ENCODE data around the gene CCDC197.

CCDC197 gene

DNA sequence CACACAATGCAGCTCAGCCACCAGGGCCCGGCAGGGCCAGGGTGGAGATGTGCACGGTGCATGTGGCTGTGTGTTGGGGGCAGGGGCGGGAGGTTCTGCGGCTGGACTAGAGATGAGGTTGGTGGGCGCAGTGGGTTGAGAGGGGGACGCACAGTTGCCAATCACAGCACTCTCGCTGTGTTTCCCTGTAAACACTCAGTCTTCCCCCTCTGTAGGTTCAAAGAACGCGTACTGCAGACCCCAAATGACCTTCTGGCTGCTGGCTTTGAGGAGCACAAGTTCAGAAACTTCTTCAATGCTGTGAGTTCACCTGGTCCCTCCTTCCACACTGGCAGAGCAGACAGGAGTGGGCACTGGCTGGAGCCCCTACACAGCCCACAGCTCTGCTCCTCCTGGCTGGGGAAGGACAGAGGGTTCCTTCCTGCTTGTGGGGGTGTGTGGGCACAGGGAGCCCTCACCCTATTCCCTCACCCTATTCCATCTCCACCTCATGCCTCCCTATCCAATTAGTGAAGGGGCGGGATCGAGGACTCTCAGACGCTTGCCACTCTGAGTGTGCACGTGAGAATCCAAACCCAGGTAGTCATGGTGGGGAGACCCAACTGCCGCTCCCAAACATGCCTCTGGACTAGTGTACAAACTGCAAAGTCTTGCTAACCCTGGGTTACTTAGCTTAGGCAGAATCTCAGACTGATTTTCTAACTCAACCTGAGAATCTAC is 46.8 kb downstream of the CCDC197 start:
- Mint-ChIP-seq H3K27me3 (no peaks in the 10 kb centered on the region), H3K4me1 (no peaks in the 10 kb centered on the region), H3K9me3 (no peaks in the 10 kb centered on the region), H3K4me3 (no peak overlapping the region), H3K27ac (peak overlapping the region in 1 of 2 donors; percentile 36)
- DNase-seq: no peak
- ATAC-seq: peak; percentile 4

DNA sequence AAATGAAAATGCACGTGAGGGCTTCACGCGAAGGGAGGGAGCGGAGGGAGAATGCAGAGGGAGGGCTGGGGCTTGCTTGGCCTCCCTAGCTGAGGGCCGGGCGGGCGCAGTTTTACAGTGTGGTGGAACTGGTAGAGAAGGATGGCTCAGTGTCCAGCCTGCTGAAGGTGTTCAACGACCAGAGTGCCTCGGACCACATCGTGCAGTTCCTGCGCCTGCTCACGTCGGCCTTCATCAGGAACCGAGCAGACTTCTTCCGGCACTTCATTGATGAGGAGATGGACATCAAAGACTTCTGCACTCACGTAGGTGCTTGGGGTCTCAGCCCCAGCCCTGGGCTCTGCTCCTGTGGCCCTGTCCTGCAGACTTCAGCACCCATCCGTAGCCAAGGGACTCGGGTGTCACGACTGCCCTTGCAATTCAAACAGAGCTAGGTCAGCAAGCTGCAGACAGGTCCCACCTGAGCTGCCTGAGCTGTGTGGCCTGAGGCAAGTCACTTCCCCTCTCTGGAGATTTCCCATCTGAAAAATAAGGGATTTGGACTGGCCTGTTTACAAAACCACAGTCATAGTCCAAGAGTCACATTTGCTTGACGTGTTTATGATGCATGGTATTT is 47.5 kb downstream of the CCDC197 start:
- no peak overlapping the region for H3K27ac Mint-ChIP-seq

DNA sequence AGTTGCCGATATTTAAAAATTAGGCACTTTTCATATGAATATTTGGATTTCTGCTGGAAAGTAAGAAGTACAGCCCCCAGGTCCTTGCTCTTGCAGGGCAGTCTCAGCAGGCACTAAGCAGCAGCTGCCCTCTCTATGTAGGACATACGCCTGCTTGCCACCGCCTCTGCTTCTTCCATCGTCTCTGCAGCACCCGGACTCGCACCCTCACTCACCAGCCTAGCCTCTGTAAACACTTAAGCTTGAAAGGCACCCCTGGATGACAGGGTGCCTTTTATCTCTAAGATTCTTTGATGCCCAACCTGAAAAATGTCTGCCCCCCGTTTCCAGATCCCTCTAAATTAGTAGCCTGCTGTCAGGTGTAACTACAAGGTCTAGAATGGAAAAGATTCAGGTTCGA is 48.0 kb downstream of the CCDC197 start:
- H3K27ac Mint-ChIP-seq: no peak overlapping the region
- no peaks in the 10 kb centered on the region for H3K27me3 Mint-ChIP-seq
- H3K4me3 Mint-ChIP-seq: no peak overlapping the region
- H3K4me1 Mint-ChIP-seq: no peaks in the 10 kb centered on the region
- DNase-seq: no peak
- H3K9me3 Mint-ChIP-seq: no peaks in the 10 kb centered on the region
- no peak for ATAC-seq

More for the DNA sequence above, 47.5 kb downstream of the CCDC197 start:
- no peaks in the 10 kb centered on the region for H3K4me1 Mint-ChIP-seq
- H3K27me3 Mint-ChIP-seq: no peaks in the 10 kb centered on the region
- no peaks in the 10 kb centered on the region for H3K9me3 Mint-ChIP-seq
- ATAC-seq (no peak), DNase-seq (no peak)
- no peak overlapping the region for H3K4me3 Mint-ChIP-seq

DNA sequence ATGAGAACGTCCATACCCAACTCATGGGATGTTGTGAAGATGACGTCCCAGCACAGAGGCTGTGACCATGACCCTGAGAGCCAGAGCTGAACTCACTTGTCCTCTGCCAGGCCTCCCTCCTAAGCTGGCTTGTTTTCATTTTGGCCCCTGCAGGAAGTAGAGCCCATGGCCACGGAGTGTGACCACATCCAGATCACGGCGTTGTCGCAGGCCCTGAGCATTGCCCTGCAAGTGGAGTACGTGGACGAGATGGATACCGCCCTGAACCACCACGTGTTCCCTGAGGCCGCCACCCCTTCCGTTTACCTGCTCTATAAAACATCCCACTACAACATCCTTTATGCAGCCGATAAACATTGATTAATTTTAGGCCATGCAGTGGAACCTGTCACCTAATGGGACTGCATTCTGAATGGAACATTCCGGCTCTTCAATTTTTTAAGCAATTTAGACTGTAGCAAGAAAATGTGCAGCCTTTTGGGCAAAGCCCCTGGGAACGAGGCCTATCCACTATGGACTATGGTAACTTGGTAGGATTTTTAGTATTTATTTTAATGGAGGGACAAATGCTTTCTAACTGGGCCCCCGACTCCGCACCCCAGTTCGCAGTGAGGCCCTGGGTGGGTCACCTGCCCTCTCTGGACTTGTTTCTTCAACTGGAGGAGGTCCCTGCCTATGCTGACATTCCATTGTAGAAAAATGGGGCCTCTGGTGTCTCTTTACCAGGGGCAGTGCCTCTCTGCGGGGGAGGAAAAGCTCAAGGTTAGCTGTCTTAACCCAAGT is 48.7 kb downstream of the CCDC197 start:
- Mint-ChIP-seq H3K27ac (peak overlapping the region in 1 of 2 donors; percentile 48), H3K9me3 (no peaks in the 10 kb centered on the region), H3K27me3 (no peaks in the 10 kb centered on the region), H3K4me3 (no peak overlapping the region), H3K4me1 (no peaks in the 10 kb centered on the region)
- DNase-seq (no peak), ATAC-seq (no peak)

DNA sequence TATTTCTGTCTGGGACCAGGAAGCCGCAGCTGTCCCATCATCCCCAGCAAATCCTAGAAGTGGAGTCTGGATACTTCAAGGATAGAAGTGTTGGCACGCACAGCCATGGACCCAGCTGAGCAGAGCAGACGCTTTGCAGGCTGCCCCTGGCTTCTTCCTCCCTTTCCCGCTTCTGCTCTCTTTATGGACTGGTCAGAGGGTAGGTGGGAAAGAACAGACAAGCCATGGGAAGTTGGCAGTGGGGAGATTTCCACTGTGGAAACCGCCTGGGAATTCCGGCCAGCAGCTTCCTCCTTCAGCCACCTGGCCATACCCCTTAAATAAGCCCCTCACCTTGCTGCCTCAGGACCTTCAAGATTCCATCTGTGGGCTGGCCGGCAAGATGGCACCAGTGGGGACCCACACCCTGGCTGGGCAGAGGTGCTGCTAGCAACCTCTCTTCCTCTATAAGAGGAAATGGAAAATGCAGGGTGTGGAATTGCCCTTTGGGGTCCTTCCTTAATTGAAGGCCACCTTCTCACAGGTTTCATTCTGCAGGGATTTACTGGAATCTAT is 49.7 kb downstream of the CCDC197 start:
- H3K9me3 Mint-ChIP-seq: no peaks in the 10 kb centered on the region
- H3K4me1 Mint-ChIP-seq: no peaks in the 10 kb centered on the region
- DNase-seq: no peak
- no peak for ATAC-seq
- H3K27ac Mint-ChIP-seq: no peak overlapping the region
- H3K4me3 Mint-ChIP-seq: no peak overlapping the region
- no peaks in the 10 kb centered on the region for H3K27me3 Mint-ChIP-seq

DNA sequence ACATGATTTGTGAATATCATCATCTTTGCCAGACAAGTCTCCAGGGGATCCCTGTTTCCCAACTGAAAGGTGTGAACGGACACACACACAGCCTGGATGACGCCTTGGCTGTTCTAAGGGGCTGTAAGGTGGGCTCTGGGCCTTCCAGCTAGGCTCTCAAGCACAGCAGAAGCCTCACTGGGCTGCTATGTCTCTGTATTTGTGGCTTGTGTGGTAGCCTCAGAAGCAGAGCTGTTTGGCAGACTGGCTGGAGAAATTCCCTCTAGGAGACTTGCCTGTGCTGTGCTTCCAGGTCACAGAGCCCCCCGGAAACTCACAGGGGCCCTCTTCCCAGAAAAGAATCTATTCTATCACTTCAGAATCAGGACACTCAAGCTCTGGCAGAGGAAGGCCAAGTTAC is 50.5 kb downstream of the CCDC197 start:
- H3K4me3 Mint-ChIP-seq: no peak overlapping the region
- DNase-seq (no peak), ATAC-seq (no peak)
- H3K27me3 Mint-ChIP-seq: no peaks in the 10 kb centered on the region
- no peaks in the 10 kb centered on the region for H3K9me3 Mint-ChIP-seq
- H3K27ac Mint-ChIP-seq: peak overlapping the region in 1 of 2 donors; percentile 39
- H3K4me1 Mint-ChIP-seq: no peaks in the 10 kb centered on the region

DNA sequence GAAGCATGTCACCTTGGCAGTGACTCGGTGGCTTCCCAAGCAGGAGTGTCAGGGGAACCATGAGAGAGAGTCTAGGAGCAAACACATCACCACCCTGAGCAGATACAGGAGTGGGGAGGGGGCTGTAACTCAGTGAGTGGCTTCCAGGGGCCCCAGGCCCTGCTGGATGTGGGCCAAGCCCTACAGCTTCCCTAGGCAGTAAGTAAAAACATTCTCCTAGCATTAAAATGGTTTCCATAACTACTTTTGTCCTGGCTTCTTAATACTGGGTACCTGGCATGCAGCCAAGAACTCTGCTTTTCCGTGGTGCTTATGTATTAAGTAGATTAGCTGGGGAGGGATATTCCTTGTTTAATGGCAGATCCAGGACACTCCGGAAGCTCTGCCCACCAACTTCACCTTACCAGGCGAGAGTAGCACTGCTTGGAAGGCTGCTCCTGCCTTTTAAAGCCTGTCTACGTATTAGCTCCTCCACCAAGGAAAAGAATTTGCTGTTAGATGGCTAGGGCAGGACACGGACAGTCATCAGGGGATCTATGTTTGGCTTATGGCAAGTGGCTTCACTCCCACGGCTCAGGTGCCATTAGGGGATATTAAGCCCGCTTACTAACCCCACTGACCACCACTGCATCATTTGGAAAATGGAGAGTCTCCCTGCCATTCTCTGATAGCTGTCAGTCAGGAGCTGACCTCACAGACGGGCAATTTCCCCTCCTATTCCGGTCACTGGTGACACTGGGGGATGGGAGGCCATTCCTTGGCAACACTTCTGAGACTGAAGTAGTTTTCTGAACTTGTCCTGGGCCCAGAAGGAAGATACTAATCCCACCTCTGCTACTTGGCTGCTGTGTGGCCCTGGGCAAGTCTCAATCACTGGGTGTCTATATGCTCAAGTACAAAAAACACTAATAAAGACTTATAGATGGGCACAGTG is 51.9 kb downstream of the CCDC197 start:
- H3K27me3 Mint-ChIP-seq: no peaks in the 10 kb centered on the region
- H3K4me3 Mint-ChIP-seq: no peak overlapping the region
- H3K27ac Mint-ChIP-seq: no peak overlapping the region
- no peaks in the 10 kb centered on the region for H3K9me3 Mint-ChIP-seq
- ATAC-seq (no peak), DNase-seq (no peak)
- H3K4me1 Mint-ChIP-seq: peaks cover under 1% of the 10 kb centered on the region

DNA sequence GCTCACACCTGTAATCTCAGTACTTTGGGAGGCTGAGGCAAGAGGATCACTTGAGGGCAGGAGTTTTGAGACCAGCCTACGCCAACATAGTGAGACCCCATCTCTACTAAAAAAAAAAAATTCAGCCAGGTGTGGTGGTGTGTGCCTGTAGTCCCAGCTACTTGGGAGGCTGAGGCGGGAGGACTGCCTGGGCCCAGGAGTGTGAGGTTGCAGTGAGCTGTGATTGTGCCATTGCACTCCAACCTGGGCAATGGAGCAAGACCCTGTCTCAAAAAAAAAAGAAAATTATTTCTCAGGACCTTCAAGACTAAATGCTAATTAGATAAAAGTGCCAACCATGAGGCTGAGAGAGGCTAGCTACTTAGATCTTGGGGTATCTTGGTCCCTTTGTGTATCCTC is 52.5 kb downstream of the CCDC197 start:
- H3K27ac Mint-ChIP-seq: peak overlapping the region in 1 of 2 donors; percentile 85
- ATAC-seq: no peak
- H3K9me3 Mint-ChIP-seq: no peaks in the 10 kb centered on the region

DNA sequence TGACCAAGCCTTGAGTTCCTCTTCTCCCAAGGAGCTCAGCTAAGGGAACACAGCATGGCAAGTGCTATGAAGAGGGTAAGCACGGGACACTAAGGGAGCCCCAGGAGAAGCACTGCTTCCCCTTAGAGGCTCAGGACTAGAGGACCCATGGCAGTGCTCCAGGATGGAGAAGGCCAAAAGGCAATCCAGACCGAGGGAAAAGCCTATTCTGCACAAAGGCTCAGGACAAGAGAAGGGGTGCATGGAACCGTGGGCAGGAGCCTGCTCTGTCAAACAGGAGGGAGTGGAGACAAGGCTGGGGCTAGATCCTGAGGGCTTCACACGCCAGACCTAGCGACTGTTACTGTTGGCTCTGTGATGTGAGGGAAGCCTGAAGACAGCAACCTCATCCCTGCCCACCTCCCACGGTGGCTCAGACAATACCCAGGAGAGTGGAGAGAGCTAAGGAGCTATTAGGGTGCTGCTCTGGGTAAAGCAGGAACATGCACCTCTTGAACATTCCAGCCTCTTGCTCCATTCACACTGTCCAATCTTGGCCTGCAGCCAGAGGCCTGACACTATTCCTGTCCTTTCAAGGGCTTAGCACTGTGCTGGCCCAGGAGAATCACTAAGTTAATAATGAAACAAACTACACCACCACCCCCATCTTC is 53.3 kb downstream of the CCDC197 start:
- ATAC-seq: no peak
- Mint-ChIP-seq H3K4me3 (no peak overlapping the region), H3K27ac (peak overlapping the region; percentile 47 to 85), H3K9me3 (no peaks in the 10 kb centered on the region), H3K27me3 (no peaks in the 10 kb centered on the region), H3K4me1 (peaks cover 7% of the 10 kb centered on the region)
- no peak for DNase-seq

More for the DNA sequence above, 52.5 kb downstream of the CCDC197 start:
- Mint-ChIP-seq H3K4me1 (peaks cover 7% of the 10 kb centered on the region), H3K27me3 (no peaks in the 10 kb centered on the region), H3K4me3 (no peak overlapping the region)
- no peak for DNase-seq

DNA sequence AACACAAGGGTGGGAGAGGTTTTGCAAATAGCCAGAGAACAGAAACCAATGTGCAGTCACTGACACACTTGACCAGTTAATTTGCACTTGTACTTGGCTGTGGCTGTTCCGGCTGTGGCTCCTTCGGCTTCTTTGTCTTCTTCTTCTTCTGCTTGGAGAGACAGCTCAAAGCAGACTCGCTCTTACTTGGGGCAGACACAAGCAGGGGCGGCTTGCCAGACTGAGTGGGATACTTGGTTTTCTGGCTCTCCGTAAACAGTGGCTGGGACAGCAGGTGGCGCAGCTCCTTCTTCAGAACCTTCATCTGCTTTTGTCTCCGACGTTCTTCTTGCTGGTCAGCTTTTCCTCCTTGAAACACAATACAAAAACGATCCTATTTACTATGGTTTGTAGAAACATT is 54.0 kb downstream of the CCDC197 start:
- H3K27ac Mint-ChIP-seq: peak overlapping the region; percentile 32 to 47
- H3K27me3 Mint-ChIP-seq: no peaks in the 10 kb centered on the region
- H3K4me1 Mint-ChIP-seq: peaks cover 9% of the 10 kb centered on the region
- no peak overlapping the region for H3K4me3 Mint-ChIP-seq
- no peak for ATAC-seq
- no peak for DNase-seq
- H3K9me3 Mint-ChIP-seq: no peaks in the 10 kb centered on the region

DNA sequence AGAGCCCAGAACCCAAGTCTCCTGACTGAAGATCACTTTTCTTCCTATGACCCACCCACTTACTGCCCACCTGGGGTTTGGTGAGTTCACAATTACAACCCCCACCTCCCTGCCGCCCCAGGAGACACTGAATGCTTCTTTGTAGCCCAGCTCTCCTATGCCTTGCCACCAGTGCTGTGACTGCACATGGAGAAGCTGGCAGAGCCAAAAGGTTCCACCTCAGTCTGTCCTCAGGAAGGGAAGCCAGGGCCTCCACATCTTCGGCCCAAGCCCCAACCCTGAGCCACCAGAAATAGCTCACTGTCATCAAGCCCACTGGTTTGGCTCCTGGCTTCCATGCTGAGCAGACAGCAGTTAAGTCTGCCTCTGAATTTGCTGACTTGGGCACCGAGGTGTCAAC is 54.7 kb downstream of the CCDC197 start:
- Mint-ChIP-seq H3K4me3 (no peak overlapping the region), H3K27ac (no peak overlapping the region), H3K4me1 (peaks cover 16% of the 10 kb centered on the region), H3K27me3 (no peaks in the 10 kb centered on the region), H3K9me3 (no peaks in the 10 kb centered on the region)
- no peak for ATAC-seq
- DNase-seq: no peak

DNA sequence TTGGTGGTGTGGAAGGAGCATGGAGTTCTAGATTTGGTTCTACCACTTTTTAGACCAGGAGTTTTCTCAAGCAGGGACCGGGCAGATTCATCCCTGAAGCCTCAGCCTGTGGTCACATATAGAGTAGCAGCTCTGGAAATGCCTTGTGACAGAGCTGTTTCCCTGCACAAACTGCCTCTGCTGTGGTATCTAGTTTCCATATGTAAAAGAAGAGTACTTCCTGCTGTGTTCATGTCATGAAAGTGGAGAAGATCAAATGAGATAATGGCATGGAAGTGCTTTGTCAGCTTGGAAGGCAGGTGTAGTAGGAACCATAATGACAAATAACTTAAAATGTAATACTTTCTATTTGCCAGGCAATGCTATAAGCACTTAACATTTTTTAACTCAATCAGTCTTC is 55.1 kb downstream of the CCDC197 start:
- H3K27ac Mint-ChIP-seq: peak overlapping the region in 1 of 2 donors; percentile 7
- H3K27me3 Mint-ChIP-seq: no peaks in the 10 kb centered on the region
- H3K9me3 Mint-ChIP-seq: no peaks in the 10 kb centered on the region
- peaks cover 20% of the 10 kb centered on the region for H3K4me1 Mint-ChIP-seq
- no peak for DNase-seq
- no peak for ATAC-seq
- no peak overlapping the region for H3K4me3 Mint-ChIP-seq

DNA sequence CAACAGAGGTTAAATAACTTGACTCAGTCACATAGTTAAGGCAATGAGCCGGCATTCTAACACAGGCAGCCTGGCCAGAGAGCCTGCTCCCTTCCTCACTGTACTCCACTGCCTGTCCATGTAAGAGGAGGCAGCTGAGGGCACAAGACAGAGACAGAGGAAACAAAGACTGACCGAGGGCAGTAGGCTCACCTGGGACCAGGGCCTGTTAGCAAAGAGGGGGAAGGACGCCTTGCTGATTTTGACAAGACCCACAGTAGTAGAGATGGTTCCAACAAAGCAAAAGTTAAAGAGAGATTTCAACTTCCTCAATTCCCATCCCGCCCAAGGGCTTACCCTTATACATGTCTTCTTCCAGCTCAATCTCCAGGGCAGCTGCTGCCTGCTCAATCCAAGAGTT is 55.6 kb downstream of the CCDC197 start:
- Mint-ChIP-seq H3K27me3 (no peaks in the 10 kb centered on the region), H3K27ac (no peak overlapping the region), H3K4me1 (peaks cover 25% of the 10 kb centered on the region), H3K9me3 (no peaks in the 10 kb centered on the region), H3K4me3 (no peak overlapping the region)
- ATAC-seq (no peak), DNase-seq (no peak)

DNA sequence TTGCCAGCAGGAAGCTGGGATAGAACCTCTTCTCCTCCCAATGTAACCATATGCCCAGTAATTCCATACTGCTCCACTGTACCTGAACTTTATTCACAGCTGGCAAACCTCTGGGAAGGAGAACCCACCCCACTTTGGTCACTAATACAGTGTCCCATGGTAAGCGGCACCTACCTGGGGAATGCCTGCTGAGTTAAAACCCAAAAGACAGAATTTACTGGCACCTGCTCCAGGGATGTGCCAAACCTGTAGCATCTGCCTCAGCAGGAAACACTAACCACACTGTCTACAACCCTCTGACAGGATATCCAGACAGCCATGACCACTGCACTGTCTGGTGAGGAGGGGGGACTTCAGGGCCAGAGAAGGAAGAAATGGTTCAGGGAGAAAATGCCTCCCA is 57.3 kb downstream of the CCDC197 start:
- Mint-ChIP-seq H3K9me3 (no peaks in the 10 kb centered on the region), H3K27me3 (no peaks in the 10 kb centered on the region), H3K27ac (peak overlapping the region; percentile 62 to 94), H3K4me3 (no peak overlapping the region), H3K4me1 (peaks cover 40% of the 10 kb centered on the region)
- ATAC-seq (no peak), DNase-seq (no peak)

DNA sequence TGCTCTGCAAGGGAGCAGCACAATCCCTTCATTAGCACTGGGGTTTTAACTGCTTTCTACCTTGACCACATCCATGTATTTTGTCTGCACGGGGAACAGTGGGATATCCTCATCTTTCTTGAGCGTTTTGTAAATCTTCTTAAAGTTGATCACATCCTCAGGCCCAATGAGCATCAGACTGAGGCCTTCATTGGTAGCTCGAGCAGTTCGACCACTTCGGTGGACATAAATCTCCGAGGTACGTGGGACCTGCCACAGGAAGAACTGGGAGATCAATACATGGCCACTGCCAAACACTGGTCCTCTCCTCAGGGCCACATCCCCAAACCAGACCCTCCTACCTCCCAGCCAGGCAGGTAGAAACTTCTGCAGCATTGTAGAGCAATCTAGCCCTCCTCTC is 57.8 kb downstream of the CCDC197 start:
- Mint-ChIP-seq H3K4me1 (peaks cover 41% of the 10 kb centered on the region), H3K9me3 (no peaks in the 10 kb centered on the region), H3K27ac (peak overlapping the region; percentile 84 to 95), H3K4me3 (no peak overlapping the region), H3K27me3 (no peaks in the 10 kb centered on the region)
- ATAC-seq: no peak
- DNase-seq: no peak

Data from stimulated activated naive CD8-positive, alpha-beta T cell treated with anti-CD3 and anti-CD28 coated beads, Interleukin-15, amount 100 ng/mL, for 72 hours (primary cell).